HFFc6 (cell line): ENCODE measurements around the gene GNAO1. TPM values are rescaled to one million over a fixed set of nuclear protein-coding genes. Genes with fewer than 3 reads are reported as not detected.

Experiments
- DNase-seq: peaks from one replicate; pipeline ENCODE4 v3.0.0-alpha.2; 2018
- H3K27ac Mint-ChIP-seq: 2 replicates; pipeline ENCODE4 v1.8.0; 2020; ENCODE audit warnings: mild to moderate bottlenecking, mixed read lengths
- H3K27me3 Mint-ChIP-seq: 2 replicates; pipeline ENCODE4 v1.8.0; 2021; ENCODE audit warnings: mild to moderate bottlenecking, moderate library complexity, mixed read lengths; ENCODE audit not compliant: insufficient read depth
- H3K36me3 Mint-ChIP-seq: 2 replicates; pipeline ENCODE4 v1.8.0; 2021; ENCODE audit warnings: low read depth, mixed read lengths
- H3K4me1 Mint-ChIP-seq: 2 replicates; pipeline ENCODE4 v1.8.0; 2020; ENCODE audit warnings: low read depth, mixed read lengths
- H3K4me3 Mint-ChIP-seq: 2 replicates; pipeline ENCODE4 v1.8.0; 2020; ENCODE audit warnings: mild to moderate bottlenecking, moderate library complexity, mixed read lengths
- H3K9me3 Mint-ChIP-seq: 2 replicates; pipeline ENCODE4 v1.8.0; 2020; ENCODE audit warnings: mild to moderate bottlenecking, mixed read lengths
- CTCF ChIP-seq: fragments of 200-600 bp; sonication (generic); IDR thresholded peaks from 2 replicates; pipeline ENCODE4 v1.5.0; 2021; ENCODE audit warnings: antibody characterized with exemption, mild to moderate bottlenecking
- total RNA-seq, 6 experiments: library from RNA; stranded (reverse); fragmentation: NEBNext Ultra II Directional; extraction: Animal tissue kit (Norgen Biotek cat#: 25700); gene quantifications; 2 replicates in 1 of 6; 3 replicates in 5 of 6; pipeline ENCODE4 v1.2.3, GENCODE V29; 2021

Gene GNAO1
- total RNA-seq, 6 experiments from 2014 or later = 0.07 to 0.48 (median 0.37) TPM; not detected in 1

DNA sequence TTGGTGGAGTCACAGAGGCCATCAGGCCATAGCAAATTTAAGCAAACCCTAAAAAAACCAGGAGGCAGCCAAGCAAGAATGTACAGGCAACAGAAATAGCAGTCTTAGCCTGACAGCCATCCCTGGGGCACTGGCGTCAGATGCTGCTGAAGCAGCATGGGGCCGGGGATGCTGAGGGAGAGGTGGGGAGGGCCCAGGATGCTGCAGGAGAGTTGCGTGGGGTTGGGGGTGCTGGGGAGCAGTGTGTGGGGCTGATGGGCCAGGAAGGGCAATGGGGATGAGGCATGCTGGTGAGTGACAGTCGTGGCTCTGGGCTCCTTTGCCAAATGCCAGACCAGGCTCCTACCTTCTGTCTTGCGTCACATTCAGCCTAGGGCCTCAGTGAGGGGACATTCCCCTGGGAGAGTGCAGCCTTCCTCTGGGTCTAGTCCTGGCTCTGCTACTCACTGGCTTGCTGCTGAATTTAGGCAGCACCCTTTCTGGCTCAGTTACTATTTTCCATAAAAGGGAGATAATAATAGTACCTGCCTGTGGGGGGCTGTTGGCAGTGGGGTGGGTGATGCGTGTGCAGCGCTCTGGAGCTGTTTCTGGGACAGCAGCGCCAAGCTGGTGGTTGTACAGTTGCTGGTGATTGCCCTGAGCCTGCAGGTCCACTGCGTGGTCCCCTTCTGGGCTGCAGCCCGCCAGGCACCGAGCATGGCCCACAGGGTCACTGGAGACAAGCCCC, 146.0 kb downstream of the GNAO1 start:
- peaks cover 5% of the 10 kb centered on the region for H3K27me3 Mint-ChIP-seq
- TF ChIP-seq CTCF = no peak
- H3K4me1 Mint-ChIP-seq = peaks cover 6% of the 10 kb centered on the region; the same call in 1 of the 2 replicates
- H3K36me3 Mint-ChIP-seq = no peaks in the 10 kb centered on the region
- no peaks in the 10 kb centered on the region for H3K9me3 Mint-ChIP-seq
- no peak overlapping the region for H3K27ac Mint-ChIP-seq
- H3K4me3 Mint-ChIP-seq = no peak overlapping the region
- no peak for DNase-seq

- peaks cover 1% of the 10 kb centered on the region; the same call in 1 of the 2 replicates for H3K4me1 Mint-ChIP-seq
- no peak overlapping the region for H3K27ac Mint-ChIP-seq
- DNase-seq = no peak
- peaks cover 5% of the 10 kb centered on the region for H3K27me3 Mint-ChIP-seq
- H3K4me3 Mint-ChIP-seq = no peak overlapping the region
- H3K9me3 Mint-ChIP-seq = no peaks in the 10 kb centered on the region
- H3K36me3 Mint-ChIP-seq = no peaks in the 10 kb centered on the region
- no peak for TF ChIP-seq CTCF
Measured at GRCh38 chr16:56337858-56338325, 146.6 kb downstream of the GNAO1 start.

GRCh38 chr16:56338566-56339318, 147.5 kb downstream of the GNAO1 start:
- H3K27me3 Mint-ChIP-seq = peaks cover 5% of the 10 kb centered on the region
- DNase-seq = no peak
- no peaks in the 10 kb centered on the region for H3K9me3 Mint-ChIP-seq
- H3K4me1 Mint-ChIP-seq = peaks cover 4% of the 10 kb centered on the region
- H3K27ac Mint-ChIP-seq = no peak overlapping the region
- no peaks in the 10 kb centered on the region for H3K36me3 Mint-ChIP-seq
- no peak overlapping the region for H3K4me3 Mint-ChIP-seq
- TF ChIP-seq CTCF = no peak

GRCh38 chr16:56339431-56340195, 148.3 kb downstream of the GNAO1 start:
- TF ChIP-seq CTCF = no peak
- H3K4me1 Mint-ChIP-seq = peaks cover 12% of the 10 kb centered on the region
- H3K27ac Mint-ChIP-seq = no peak overlapping the region
- H3K9me3 Mint-ChIP-seq = no peaks in the 10 kb centered on the region
- H3K27me3 Mint-ChIP-seq = peaks cover 5% of the 10 kb centered on the region
- H3K36me3 Mint-ChIP-seq = no peaks in the 10 kb centered on the region
- no peak for DNase-seq
- H3K4me3 Mint-ChIP-seq = no peak overlapping the region

DNA sequence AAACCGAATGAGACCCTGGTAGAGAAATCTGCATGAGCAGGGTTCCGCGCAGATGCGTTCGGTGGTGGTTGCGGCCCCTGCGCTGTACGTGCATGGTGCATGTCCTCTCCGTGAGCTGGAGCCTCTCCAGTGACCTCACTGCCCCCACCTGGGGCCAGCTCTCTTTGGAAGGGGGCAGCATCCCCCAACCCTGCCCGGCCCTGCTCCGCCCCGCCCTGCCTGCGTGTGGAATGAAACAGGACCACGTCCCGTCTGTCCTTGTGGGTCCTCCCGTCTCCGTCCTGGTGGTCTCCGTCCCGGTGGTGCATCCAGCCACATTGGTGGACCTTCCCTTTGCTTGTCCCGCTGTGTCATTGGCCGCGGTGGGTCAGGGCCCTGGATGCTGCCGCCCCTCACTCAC, 149.1 kb downstream of the GNAO1 start:
- Mint-ChIP-seq H3K27me3 (peaks cover 5% of the 10 kb centered on the region), H3K4me1 (peaks cover 12% of the 10 kb centered on the region), H3K36me3 (no peaks in the 10 kb centered on the region), H3K27ac (no peak overlapping the region), H3K9me3 (no peaks in the 10 kb centered on the region), H3K4me3 (no peak overlapping the region)
- no peak for TF ChIP-seq CTCF
- no peak for DNase-seq
